HEK293 (cell line): ENCODE results near the gene UNCX.
"Not testable (repeated sequence)": the region's sequence is repeated elsewhere in the genome, so short reads cannot be mapped to it uniquely, and the experiment has no call there.

ENCODE experiments used
- CTCF ChIA-PET: fragments of 350-600 bp; formaldehyde crosslinking; extraction: SDS; loops from one replicate; lab custom pipeline; 2021; ENCODE audit warnings: antibody characterized with exemption; lab: Yijun Ruan, JAX
- POLR2A ChIA-PET: fragments of 300-600 bp; formaldehyde crosslinking; extraction: SDS; loops from one replicate; lab custom pipeline; 2020; ENCODE audit warnings: antibody characterized with exemption, inconsistent platforms; lab: Yijun Ruan, JAX
- H3K27ac ChIP-seq: fragments of 200-500 bp; sonication (Bioruptor generic); 2 replicates; pipeline ENCODE4 v1.5.1; 2014; ENCODE audit warnings: low read depth, low read length, control low read depth, inconsistent platforms; ENCODE audit errors: extremely low read depth
- H3K36me3 ChIP-seq, 2 experiments: fragments of 200-500 bp in 1 of 2; sonication (Bioruptor generic) in 1 of 2; 1 replicate in 1 of 2; 2 replicates in 1 of 2; pipeline ENCODE4 v1.5.1; 2014 to 2017; ENCODE audit warnings: inconsistent platforms in 2 of 2, low read length in 2 of 2; ENCODE audit not compliant: control insufficient read depth in 2 of 2, insufficient read depth in 1 of 2
- H3K4me1 ChIP-seq: fragments of 200-500 bp; sonication (Bioruptor generic); 2 replicates; pipeline ENCODE4 v1.5.1; 2014; ENCODE audit warnings: mild to moderate bottlenecking, low read length, inconsistent platforms; ENCODE audit not compliant: control insufficient read depth, insufficient read depth
- H3K4me3 ChIP-seq: 2 replicates; pipeline ENCODE4 v1.5.1; 2011; ENCODE audit warnings: low read depth, mild to moderate bottlenecking, control low read depth, low read length, moderate library complexity
- H3K9me3 ChIP-seq: fragments of 200-500 bp; sonication (Bioruptor generic); 2 replicates; pipeline ENCODE4 v1.5.1; 2014; ENCODE audit warnings: low read depth, low read length, inconsistent platforms; ENCODE audit not compliant: control insufficient read depth, insufficient read depth
- KLF16 ChIP-seq: fragments of 450-650 bp; formaldehyde crosslinking; IDR thresholded peaks from 2 replicates; pipeline ENCODE4 v1.5.1; 2017; ENCODE audit warnings: missing biosample characterization, missing genetic modification characterization
- KLF7 ChIP-seq: fragments of 450-650 bp; formaldehyde crosslinking; IDR thresholded peaks from 2 replicates; pipeline ENCODE4 v1.5.1; 2016; ENCODE audit warnings: missing biosample characterization, missing genetic modification characterization, borderline replicate concordance
- PRDM4 ChIP-seq: fragments of 450-650 bp; formaldehyde crosslinking; IDR thresholded peaks from 2 replicates; pipeline ENCODE4 v1.5.1; 2017; ENCODE audit warnings: missing biosample characterization, missing genetic modification characterization
- ZBTB48 ChIP-seq: fragments of 450-650 bp; formaldehyde crosslinking; IDR thresholded peaks from 2 replicates; pipeline ENCODE4 v1.5.1; 2016; ENCODE audit warnings: missing biosample characterization, missing genetic modification characterization
- ZNF133 ChIP-seq: fragments of 450-650 bp; formaldehyde crosslinking; IDR thresholded peaks from 2 replicates; pipeline ENCODE4 v1.5.1; 2016; ENCODE audit warnings: missing biosample characterization, missing genetic modification characterization
- ZNF23 ChIP-seq: fragments of 450-650 bp; formaldehyde crosslinking; IDR thresholded peaks from 2 replicates; pipeline ENCODE4 v1.5.1; 2016; ENCODE audit warnings: missing biosample characterization, missing genetic modification characterization, borderline replicate concordance
- ZNF549 ChIP-seq: fragments of 450-650 bp; IDR thresholded peaks from 2 replicates; pipeline ENCODE4 v1.5.1; 2018; ENCODE audit warnings: missing biosample characterization, missing genetic modification characterization, mild to moderate bottlenecking, inconsistent platforms, moderate library complexity
- ZNF629 ChIP-seq: fragments of 450-650 bp; formaldehyde crosslinking; IDR thresholded peaks from 2 replicates; pipeline ENCODE4 v1.5.1; 2017; ENCODE audit warnings: missing biosample characterization, missing genetic modification characterization
- ZNF654 ChIP-seq: fragments of 450-650 bp; formaldehyde crosslinking; IDR thresholded peaks from 2 replicates; pipeline ENCODE4 v1.5.1; 2016; ENCODE audit warnings: low read depth, missing biosample characterization, missing genetic modification characterization
- TF ChIP-seq, protein P1 (sequence below): fragments of 450-650 bp; formaldehyde crosslinking; IDR thresholded peaks from 2 replicates; pipeline ENCODE4 v1.5.1; 2016; ENCODE audit warnings: missing biosample characterization, missing genetic modification characterization, low read depth
- TF ChIP-seq, protein P2 (sequence below): fragments of 450-650 bp; formaldehyde crosslinking; IDR thresholded peaks from 2 replicates; pipeline ENCODE4 v1.5.1; 2016; ENCODE audit warnings: missing biosample characterization, missing genetic modification characterization
- TF ChIP-seq, protein P3 (sequence below): fragments of 450-650 bp; formaldehyde crosslinking; IDR thresholded peaks from 2 replicates; pipeline ENCODE4 v1.5.1; 2016; ENCODE audit warnings: missing biosample characterization, missing genetic modification characterization

Gene UNCX

DNA sequence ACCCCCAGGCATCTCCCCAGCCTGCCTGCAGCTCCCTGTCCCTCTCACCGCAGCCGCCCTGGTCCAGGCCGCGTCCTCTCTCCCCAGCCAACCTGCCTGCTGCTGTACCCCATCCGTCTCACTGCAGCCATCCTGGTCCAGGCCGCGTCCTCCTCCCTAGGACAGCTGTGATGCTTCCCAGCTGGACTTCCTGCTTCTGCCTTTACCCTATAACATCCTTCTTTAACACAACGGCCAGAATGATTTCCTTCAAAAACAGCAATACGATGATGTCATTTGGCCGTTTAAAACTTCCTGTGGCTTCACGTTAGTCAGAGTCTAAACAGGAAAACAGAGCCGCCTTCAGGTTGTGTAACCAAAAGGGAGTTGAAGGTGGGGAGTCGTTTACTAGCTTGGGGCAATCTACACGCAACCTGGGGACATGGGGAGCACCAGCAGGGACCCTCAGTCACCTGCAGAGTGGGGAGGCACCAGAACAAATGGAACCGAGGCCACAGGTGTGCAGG is 40.4 kb upstream of the UNCX start (continued):
- TF ChIP-seq, protein P1, sequence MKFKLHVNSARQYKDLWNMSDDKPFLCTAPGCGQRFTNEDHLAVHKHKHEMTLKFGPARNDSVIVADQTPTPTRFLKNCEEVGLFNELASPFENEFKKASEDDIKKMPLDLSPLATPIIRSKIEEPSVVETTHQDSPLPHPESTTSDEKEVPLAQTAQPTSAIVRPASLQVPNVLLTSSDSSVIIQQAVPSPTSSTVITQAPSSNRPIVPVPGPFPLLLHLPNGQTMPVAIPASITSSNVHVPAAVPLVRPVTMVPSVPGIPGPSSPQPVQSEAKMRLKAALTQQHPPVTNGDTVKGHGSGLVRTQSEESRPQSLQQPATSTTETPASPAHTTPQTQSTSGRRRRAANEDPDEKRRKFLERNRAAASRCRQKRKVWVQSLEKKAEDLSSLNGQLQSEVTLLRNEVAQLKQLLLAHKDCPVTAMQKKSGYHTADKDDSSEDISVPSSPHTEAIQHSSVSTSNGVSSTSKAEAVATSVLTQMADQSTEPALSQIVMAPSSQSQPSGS (tag by site-specific recombination) = peak; percentile 90
- TF ChIP-seq, protein P2, sequence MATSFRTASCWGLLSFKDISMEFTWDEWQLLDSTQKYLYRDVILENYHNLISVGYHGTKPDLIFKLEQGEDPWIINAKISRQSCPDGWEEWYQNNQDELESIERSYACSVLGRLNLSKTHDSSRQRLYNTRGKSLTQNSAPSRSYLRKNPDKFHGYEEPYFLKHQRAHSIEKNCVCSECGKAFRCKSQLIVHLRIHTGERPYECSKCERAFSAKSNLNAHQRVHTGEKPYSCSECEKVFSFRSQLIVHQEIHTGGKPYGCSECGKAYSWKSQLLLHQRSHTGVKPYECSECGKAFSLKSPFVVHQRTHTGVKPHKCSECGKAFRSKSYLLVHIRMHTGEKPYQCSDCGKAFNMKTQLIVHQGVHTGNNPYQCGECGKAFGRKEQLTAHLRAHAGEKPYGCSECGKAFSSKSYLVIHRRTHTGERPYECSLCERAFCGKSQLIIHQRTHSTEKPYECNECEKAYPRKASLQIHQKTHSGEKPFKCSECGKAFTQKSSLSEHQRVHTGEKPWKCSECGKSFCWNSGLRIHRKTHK = no peak
- TF ChIP-seq ZNF133 (tag by site-specific recombination) (0 out of 2 replicates have a peak, but pooled peaks have one; percentile 21), ZNF629 (tag by site-specific recombination) (peak; percentile 75), KLF7 (tag by site-specific recombination) (no peak), ZNF23 (tag by site-specific recombination) (no peak), PRDM4 (tag by site-specific recombination) (no peak)

DNA sequence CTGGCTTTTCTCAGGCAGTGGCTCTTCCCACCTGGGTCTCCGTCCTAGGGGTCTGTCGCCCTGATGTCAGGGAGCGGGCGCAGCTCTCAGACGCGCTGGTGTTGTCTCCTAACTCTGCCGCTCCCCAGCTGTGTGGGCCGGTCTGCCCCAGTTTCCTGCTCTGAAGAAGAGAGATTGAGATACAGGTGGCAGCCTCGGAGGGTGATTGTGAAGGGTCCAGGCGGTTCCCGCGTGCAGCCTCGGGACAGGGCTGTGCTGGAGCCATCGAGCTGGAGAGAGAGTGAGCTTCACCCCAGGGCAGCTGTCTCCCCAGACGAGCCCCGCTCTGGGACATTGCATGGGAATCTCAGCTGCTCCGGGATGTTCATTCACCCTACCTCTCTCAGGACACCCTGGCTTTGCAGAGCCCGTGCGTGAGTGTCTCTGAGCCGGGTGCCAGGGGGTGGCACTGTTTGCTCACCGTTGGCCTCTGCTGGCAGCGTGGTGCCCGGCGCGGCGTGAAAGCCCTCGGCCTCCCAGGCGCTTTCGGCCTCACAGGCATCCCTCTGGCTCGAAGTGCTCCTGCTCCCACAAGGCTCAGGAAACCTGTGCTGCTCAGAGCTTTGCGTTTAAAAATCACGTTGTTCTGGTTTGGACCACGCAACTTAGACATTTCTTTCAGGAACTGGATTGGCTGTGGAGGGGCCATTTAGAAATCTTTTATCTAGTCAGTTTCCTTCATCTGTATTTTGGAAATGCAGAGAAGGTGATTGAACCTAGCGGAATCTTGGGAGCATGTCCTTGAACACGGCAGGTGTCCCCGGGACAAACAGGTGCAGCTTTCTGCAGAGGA is 38.9 kb upstream of the UNCX start:
- no peaks in the 10 kb centered on the region for H3K36me3 ChIP-seq
- ChIA-PET CTCF (interaction anchor here (0.6 to 4.3 kb wide), 16 partner anchors 8 to 848 kb away, joined by 3 to 34 read pairs (median 3); no protein-coding TSS in a partner anchor), POLR2A (interaction anchor here (1.2 kb wide), 1 partner anchor 17 kb away, joined by 5 read pairs; no protein-coding TSS in a partner anchor)
- no peak overlapping the region for H3K4me3 ChIP-seq
- no peaks in the 10 kb centered on the region for H3K9me3 ChIP-seq
- H3K27ac ChIP-seq = no peak overlapping the region
- TF ChIP-seq KLF16 (no peak), ZBTB48 (tag by site-specific recombination) (no peak), ZNF654 (tag by site-specific recombination) (0 out of 2 replicates have a peak, but pooled peaks have one; percentile 4), ZNF549 (tag by site-specific recombination) (no peak)
- TF ChIP-seq, protein P3, sequence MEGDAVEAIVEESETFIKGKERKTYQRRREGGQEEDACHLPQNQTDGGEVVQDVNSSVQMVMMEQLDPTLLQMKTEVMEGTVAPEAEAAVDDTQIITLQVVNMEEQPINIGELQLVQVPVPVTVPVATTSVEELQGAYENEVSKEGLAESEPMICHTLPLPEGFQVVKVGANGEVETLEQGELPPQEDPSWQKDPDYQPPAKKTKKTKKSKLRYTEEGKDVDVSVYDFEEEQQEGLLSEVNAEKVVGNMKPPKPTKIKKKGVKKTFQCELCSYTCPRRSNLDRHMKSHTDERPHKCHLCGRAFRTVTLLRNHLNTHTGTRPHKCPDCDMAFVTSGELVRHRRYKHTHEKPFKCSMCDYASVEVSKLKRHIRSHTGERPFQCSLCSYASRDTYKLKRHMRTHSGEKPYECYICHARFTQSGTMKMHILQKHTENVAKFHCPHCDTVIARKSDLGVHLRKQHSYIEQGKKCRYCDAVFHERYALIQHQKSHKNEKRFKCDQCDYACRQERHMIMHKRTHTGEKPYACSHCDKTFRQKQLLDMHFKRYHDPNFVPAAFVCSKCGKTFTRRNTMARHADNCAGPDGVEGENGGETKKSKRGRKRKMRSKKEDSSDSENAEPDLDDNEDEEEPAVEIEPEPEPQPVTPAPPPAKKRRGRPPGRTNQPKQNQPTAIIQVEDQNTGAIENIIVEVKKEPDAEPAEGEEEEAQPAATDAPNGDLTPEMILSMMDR (tag by site-specific recombination) = peak; percentile 87
- H3K4me1 ChIP-seq = no peaks in the 10 kb centered on the region

- H3K9me3 ChIP-seq, H3K36me3 ChIP-seq, H3K4me1 ChIP-seq, H3K27ac ChIP-seq, H3K4me3 ChIP-seq, POLR2A ChIA-PET: not testable (repeated sequence)
- CTCF ChIA-PET = interaction anchor here (0.7 to 1.3 kb wide), 3 partner anchors 14 to 202 kb away, joined by 4 to 7 read pairs (median 4); no protein-coding TSS in a partner anchor
Observed at GRCh38 chr7:1196441-1196840, 36.2 kb upstream of the UNCX start.
